HL-60 (cell line): ENCODE measurements around the gene RASAL2.

ENCODE experiments used
- TF ChIP-seq, protein P1 (sequence below): IDR thresholded peaks from one replicate; pipeline ENCODE4 v1.5.1; 2011; ENCODE audit warnings: low read length, control low read depth, inconsistent platforms; ENCODE audit not compliant: insufficient read depth
- TF ChIP-seq, protein P2 (sequence below): IDR thresholded peaks from 2 replicates; pipeline ENCODE4 v1.6.1; 2012; ENCODE audit warnings: low read depth; ENCODE audit not compliant: insufficient replicate concordance

DNA sequence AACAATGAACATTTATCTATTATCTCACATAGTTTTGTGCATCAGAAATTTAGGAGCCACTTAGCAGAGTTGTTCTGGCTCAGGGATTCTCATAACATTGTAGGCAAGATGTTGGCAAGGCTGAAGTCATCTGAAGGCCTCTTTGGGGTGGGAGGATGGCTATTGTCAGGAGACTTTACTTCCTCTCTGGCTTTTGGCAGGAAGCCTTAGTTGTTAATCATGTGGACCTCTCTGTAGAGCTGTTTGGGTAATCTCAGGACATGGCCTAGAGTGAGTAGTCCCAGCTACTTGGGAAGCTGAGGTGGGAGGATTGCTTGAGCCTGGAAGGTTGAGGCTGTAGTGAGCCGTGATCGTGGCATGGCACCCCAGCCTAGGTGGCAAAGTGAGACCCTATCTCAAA is 40.2 kb downstream of the RASAL2 start:
- TF ChIP-seq, protein P1, sequence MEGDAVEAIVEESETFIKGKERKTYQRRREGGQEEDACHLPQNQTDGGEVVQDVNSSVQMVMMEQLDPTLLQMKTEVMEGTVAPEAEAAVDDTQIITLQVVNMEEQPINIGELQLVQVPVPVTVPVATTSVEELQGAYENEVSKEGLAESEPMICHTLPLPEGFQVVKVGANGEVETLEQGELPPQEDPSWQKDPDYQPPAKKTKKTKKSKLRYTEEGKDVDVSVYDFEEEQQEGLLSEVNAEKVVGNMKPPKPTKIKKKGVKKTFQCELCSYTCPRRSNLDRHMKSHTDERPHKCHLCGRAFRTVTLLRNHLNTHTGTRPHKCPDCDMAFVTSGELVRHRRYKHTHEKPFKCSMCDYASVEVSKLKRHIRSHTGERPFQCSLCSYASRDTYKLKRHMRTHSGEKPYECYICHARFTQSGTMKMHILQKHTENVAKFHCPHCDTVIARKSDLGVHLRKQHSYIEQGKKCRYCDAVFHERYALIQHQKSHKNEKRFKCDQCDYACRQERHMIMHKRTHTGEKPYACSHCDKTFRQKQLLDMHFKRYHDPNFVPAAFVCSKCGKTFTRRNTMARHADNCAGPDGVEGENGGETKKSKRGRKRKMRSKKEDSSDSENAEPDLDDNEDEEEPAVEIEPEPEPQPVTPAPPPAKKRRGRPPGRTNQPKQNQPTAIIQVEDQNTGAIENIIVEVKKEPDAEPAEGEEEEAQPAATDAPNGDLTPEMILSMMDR: no peak
- TF ChIP-seq, protein P2, sequence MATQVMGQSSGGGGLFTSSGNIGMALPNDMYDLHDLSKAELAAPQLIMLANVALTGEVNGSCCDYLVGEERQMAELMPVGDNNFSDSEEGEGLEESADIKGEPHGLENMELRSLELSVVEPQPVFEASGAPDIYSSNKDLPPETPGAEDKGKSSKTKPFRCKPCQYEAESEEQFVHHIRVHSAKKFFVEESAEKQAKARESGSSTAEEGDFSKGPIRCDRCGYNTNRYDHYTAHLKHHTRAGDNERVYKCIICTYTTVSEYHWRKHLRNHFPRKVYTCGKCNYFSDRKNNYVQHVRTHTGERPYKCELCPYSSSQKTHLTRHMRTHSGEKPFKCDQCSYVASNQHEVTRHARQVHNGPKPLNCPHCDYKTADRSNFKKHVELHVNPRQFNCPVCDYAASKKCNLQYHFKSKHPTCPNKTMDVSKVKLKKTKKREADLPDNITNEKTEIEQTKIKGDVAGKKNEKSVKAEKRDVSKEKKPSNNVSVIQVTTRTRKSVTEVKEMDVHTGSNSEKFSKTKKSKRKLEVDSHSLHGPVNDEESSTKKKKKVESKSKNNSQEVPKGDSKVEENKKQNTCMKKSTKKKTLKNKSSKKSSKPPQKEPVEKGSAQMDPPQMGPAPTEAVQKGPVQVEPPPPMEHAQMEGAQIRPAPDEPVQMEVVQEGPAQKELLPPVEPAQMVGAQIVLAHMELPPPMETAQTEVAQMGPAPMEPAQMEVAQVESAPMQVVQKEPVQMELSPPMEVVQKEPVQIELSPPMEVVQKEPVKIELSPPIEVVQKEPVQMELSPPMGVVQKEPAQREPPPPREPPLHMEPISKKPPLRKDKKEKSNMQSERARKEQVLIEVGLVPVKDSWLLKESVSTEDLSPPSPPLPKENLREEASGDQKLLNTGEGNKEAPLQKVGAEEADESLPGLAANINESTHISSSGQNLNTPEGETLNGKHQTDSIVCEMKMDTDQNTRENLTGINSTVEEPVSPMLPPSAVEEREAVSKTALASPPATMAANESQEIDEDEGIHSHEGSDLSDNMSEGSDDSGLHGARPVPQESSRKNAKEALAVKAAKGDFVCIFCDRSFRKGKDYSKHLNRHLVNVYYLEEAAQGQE: no peak
